Retina (tissue), 1 donor: Measurements from ENCODE around the gene KIAA0040.
A peak's percentile ranks its signal among the peaks of the same experiment; 100 is the strongest.

Source experiments
- DNase-seq: peaks from one replicate; pipeline ENCODE4 v3.0.0-alpha.2; 2016

The KIAA0040 gene

GRCh38 chr1:175169286-175170018 lies 23.1 kb downstream of the KIAA0040 start:
- no peak for DNase-seq

- DNase-seq: no peak
Measured at GRCh38 chr1:175168782-175169181, 23.8 kb downstream of the KIAA0040 start.

- no peak for DNase-seq
Measured at GRCh38 chr1:175167861-175168260, 24.7 kb downstream of the KIAA0040 start.

- no peak for DNase-seq
Measured at GRCh38 chr1:175166746-175167145, 25.8 kb downstream of the KIAA0040 start.

GRCh38 chr1:175164751-175165150 lies 27.8 kb downstream of the KIAA0040 start:
- DNase-seq: no peak

GRCh38 chr1:175163702-175164101 lies 28.9 kb downstream of the KIAA0040 start:
- no peak for DNase-seq

- DNase-seq: no peak
Measured at GRCh38 chr1:175162955-175163354, 29.6 kb downstream of the KIAA0040 start.

- DNase-seq: peak; percentile 17
Measured at GRCh38 chr1:175158170-175158591, 34.4 kb downstream of the KIAA0040 start.

GRCh38 chr1:175157200-175157599 lies 35.4 kb downstream of the KIAA0040 start:
- no peak for DNase-seq

- DNase-seq: no peak
Measured at GRCh38 chr1:175155936-175156335, 36.6 kb downstream of the KIAA0040 start.

GRCh38 chr1:175155473-175155856 lies 37.1 kb downstream of the KIAA0040 start:
- DNase-seq: no peak

GRCh38 chr1:175154629-175155472 lies 37.7 kb downstream of the KIAA0040 start:
- peak; percentile 58 for DNase-seq

- DNase-seq: peak; percentile 85
Measured at GRCh38 chr1:175152006-175152652, 40.4 kb downstream of the KIAA0040 start.

GRCh38 chr1:175150596-175151319 lies 41.8 kb downstream of the KIAA0040 start:
- DNase-seq: no peak

- no peak for DNase-seq
Measured at GRCh38 chr1:175148068-175148467, 44.5 kb downstream of the KIAA0040 start.

- DNase-seq: no peak
Measured at GRCh38 chr1:175147569-175147968, 45.0 kb downstream of the KIAA0040 start.

GRCh38 chr1:175146529-175147213 lies 45.9 kb downstream of the KIAA0040 start:
- DNase-seq: peak; percentile 89

- DNase-seq: no peak
Measured at GRCh38 chr1:175145899-175146528, 46.6 kb downstream of the KIAA0040 start.

GRCh38 chr1:175138579-175138978 lies 54.0 kb downstream of the KIAA0040 start:
- no peak for DNase-seq

- no peak for DNase-seq
Measured at GRCh38 chr1:175137369-175137768, 55.2 kb downstream of the KIAA0040 start.

- DNase-seq: no peak
Measured at GRCh38 chr1:175136246-175136645, 56.3 kb downstream of the KIAA0040 start.

GRCh38 chr1:175134500-175134899 lies 58.1 kb downstream of the KIAA0040 start:
- no peak for DNase-seq
